Activated T-helper 2 cell treated with anti-CD3 and anti-CD28 coated beads, Interferon-gamma antibody, Interleukin-2, Interleukin-4, amounts not matched to agents 10 μg/mL and 5 μg/mL and 100 μg/mL, durations not matched to agents 14 hours and 24 hours and 36 hours (primary cell): ENCODE results near the gene ACBD7. TPM values are rescaled to one million over a fixed set of nuclear protein-coding genes. Genes with fewer than 3 reads are reported as not detected.

Experiments used
- DNase-seq: peaks from one replicate; pipeline ENCODE4 v3.0.0; 2021; ENCODE audit warnings: low spot score
- H3K27ac Mint-ChIP-seq: one replicate; pipeline ENCODE4 v1.8.0; 2021; ENCODE audit warnings: mixed read lengths
- H3K27me3 Mint-ChIP-seq: one replicate; pipeline ENCODE4 v1.8.0; 2021; ENCODE audit warnings: low read depth, mixed read lengths
- H3K36me3 Mint-ChIP-seq: one replicate; pipeline ENCODE4 v1.8.0; 2021; ENCODE audit warnings: low read depth, mixed read lengths
- H3K4me1 Mint-ChIP-seq: one replicate; pipeline ENCODE4 v1.8.0; 2021; ENCODE audit warnings: low read depth, mixed read lengths
- H3K4me3 Mint-ChIP-seq: one replicate; pipeline ENCODE4 v1.8.0; 2021; ENCODE audit warnings: low read depth, mild to moderate bottlenecking, moderate library complexity, mixed read lengths
- H3K9me3 Mint-ChIP-seq: one replicate; pipeline ENCODE4 v1.8.0; 2021; ENCODE audit warnings: mixed read lengths
- intact Hi-C: fragments of 100-400 bp; cut with micrococcal nuclease; formaldehyde crosslinking; loops from one replicate; pipeline ENCODE4 v1.15.1; 2023
- total RNA-seq: library from RNA; stranded (reverse); gene quantifications from 2 replicates; pipeline ENCODE4 v1.2.3, GENCODE V29; 2022

Gene ACBD7
- total RNA-seq, 1 donor from 2014 or later = 4.8 TPM

GRCh38 chr10:15116225-15116624 is 27.6 kb upstream of the ACBD7 start:
- Mint-ChIP-seq H3K9me3 (no peaks in the 10 kb centered on the region), H3K27ac (no peak overlapping the region), H3K4me1 (peaks cover 18% of the 10 kb centered on the region), H3K4me3 (no peak overlapping the region), H3K36me3 (peaks cover 24% of the 10 kb centered on the region), H3K27me3 (no peaks in the 10 kb centered on the region)
- no peak for DNase-seq
- intact Hi-C loops = no loop called here

GRCh38 chr10:15113766-15114165 is 25.2 kb upstream of the ACBD7 start:
- Mint-ChIP-seq H3K4me1 (peaks cover 11% of the 10 kb centered on the region), H3K36me3 (peaks cover 30% of the 10 kb centered on the region)

DNA sequence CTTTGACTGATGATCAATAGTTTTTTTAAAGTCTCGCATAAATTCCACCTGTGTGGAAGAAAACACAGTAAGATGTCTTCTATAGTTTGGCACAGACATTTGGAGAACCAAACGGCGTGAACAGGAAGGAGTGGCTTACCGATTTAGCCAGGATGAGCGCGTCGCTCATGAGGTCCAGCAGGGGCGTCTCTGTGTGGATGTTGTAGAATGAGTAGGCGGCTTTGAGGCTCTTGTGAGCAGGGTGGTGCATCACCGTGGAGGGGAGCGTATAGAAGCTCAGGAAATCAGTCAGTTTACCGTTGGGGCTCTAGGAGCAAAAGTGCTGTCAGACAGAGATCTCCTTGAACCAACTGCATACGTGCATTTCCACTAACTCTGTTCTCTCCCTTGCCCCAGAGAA is 24.1 kb upstream of the ACBD7 start:
- Mint-ChIP-seq H3K9me3 (no peaks in the 10 kb centered on the region), H3K4me3 (no peak overlapping the region), H3K36me3 (peaks cover 39% of the 10 kb centered on the region), H3K4me1 (peaks cover 10% of the 10 kb centered on the region), H3K27ac (peak overlapping the region; percentile 3), H3K27me3 (no peaks in the 10 kb centered on the region)
- DNase-seq = no peak
- intact Hi-C loops = no loop called here

More at GRCh38 chr10:15113766-15114165, 25.2 kb upstream of the ACBD7 start:
- Mint-ChIP-seq H3K9me3 (no peaks in the 10 kb centered on the region), H3K4me3 (no peak overlapping the region), H3K27ac (no peak overlapping the region), H3K27me3 (no peaks in the 10 kb centered on the region)
- intact Hi-C loops = no loop called here
- no peak for DNase-seq

DNA sequence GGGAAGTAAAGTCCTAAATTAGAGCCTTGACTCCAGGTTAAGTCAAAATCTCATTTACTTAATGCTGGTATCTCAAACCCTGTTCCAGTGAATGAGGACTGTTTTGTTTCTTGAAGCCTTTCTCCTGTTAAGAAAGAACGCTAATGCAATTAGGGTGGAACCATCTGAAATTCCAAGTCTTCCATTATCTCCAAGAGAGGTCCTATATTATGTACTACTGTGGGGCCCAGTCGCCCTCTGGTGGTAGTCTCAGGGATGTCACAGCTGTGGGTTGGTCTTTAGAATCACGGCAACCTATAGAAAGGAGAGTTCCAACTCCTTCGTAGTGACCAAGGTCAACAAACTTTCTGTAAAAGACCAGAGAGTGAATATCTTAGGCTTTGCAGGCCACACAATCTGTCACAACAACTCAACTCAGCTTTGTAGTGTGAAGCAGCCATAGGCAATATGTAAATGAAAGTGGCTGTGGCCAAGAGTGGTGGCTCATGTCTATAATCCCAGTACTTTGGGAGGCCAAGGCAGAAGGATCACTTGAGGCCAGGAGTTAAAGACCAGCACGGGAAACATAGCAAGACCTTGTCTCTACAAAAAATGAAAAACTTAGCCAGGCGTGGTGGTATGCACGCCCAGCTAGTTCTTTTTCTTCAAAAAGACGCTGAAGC is 17.9 kb upstream of the ACBD7 start:
- Mint-ChIP-seq H3K9me3 (no peaks in the 10 kb centered on the region), H3K36me3 (peaks cover 65% of the 10 kb centered on the region)

DNA sequence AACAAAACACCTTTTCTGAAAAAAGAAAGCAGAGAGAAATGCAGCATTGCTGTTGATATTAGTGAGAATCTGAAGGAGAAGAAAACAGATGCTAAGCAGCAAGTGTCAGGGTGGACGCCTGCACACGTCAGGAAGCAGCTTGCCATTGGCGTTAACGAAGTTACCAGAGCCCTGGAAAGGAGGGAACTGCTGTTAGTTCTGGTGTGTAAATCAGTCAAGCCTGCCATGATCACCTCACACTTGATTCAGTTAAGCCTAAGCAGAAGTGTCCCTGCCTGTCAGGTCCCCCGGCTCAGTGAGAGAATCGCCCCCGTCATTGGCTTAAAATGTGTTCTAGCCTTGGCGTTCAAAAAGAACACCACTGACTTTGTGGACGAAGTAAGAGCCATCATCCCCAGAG is 14.9 kb upstream of the ACBD7 start:
- Mint-ChIP-seq H3K27ac (peak overlapping the region; percentile 7), H3K4me1 (peaks cover 22% of the 10 kb centered on the region), H3K27me3 (no peaks in the 10 kb centered on the region), H3K36me3 (peaks cover 69% of the 10 kb centered on the region), H3K4me3 (no peak overlapping the region), H3K9me3 (no peaks in the 10 kb centered on the region)
- DNase-seq = no peak
- intact Hi-C loops = no loop called here

More for the DNA sequence above, 17.9 kb upstream of the ACBD7 start:
- H3K4me3 Mint-ChIP-seq = no peak overlapping the region
- peak overlapping the region; percentile 28 for H3K27ac Mint-ChIP-seq
- no peaks in the 10 kb centered on the region for H3K27me3 Mint-ChIP-seq
- peaks cover 6% of the 10 kb centered on the region for H3K4me1 Mint-ChIP-seq
- intact Hi-C loops = loop anchor here (1.0 kb wide), 1 partner anchor 115 kb away; no protein-coding TSS in a partner anchor
- peak; percentile 48 for DNase-seq

GRCh38 chr10:15099886-15100285 is 11.3 kb upstream of the ACBD7 start:
- Mint-ChIP-seq H3K4me1 (peaks cover 21% of the 10 kb centered on the region), H3K27ac (peak overlapping the region; percentile 55), H3K4me3 (peak overlapping the region; percentile 51)

GRCh38 chr10:15097011-15097812 is 8.6 kb upstream of the ACBD7 start, which contains the start of gene RPP38:
Gene RPP38 (plus strand): TSS chr10:15097355. CDS start chr10:15103315, 5,960 bp downstream.
- H3K4me1 Mint-ChIP-seq = peaks cover 21% of the 10 kb centered on the region
- intact Hi-C loops = loop anchor here (1.0 kb wide), 6 partner anchors 9 to 143 kb away; partner anchors contain the start of genes ACBD7, DCLRE1C and MEIG1

More at GRCh38 chr10:15099886-15100285, 11.3 kb upstream of the ACBD7 start:
- H3K36me3 Mint-ChIP-seq = peaks cover 53% of the 10 kb centered on the region
- H3K9me3 Mint-ChIP-seq = no peaks in the 10 kb centered on the region
- intact Hi-C loops = no loop called here
- no peak for DNase-seq
- H3K27me3 Mint-ChIP-seq = peaks cover 2% of the 10 kb centered on the region

DNA sequence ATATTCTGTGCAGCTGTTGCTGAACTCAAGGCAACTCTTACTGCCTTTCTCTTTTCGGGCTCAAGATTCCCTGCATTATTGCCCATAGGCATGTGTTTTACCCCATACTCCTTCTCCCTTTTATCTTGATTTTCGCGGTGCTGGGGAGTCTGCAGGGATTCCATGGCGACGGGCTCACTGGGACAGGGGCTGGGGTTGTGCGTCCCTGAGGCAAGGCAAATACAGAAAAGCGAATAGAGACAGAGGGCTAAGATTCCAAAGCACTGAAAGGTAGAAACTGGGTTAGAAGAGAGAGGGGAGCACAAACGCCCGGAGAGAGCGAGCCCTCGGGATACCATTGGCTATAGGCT is 8.1 kb upstream of the ACBD7 start:
- peaks cover 21% of the 10 kb centered on the region for H3K4me1 Mint-ChIP-seq
- intact Hi-C loops = loop anchor here (1.0 kb wide), 6 partner anchors 8 to 142 kb away; partner anchors contain the start of genes ACBD7, DCLRE1C and MEIG1
- peaks cover 5% of the 10 kb centered on the region for H3K27me3 Mint-ChIP-seq
- H3K36me3 Mint-ChIP-seq = peaks cover 24% of the 10 kb centered on the region
- peak overlapping the region; percentile 95 for H3K4me3 Mint-ChIP-seq
- H3K9me3 Mint-ChIP-seq = no peaks in the 10 kb centered on the region
- DNase-seq = no peak
- H3K27ac Mint-ChIP-seq = peak overlapping the region; percentile 98

More at GRCh38 chr10:15097011-15097812, 8.6 kb upstream of the ACBD7 start, which contains the start of gene RPP38:
- peak; percentile 91 for DNase-seq
- peak within 1 kb of the TSS; percentile 98 for H3K27ac Mint-ChIP-seq
- no peaks in the 10 kb centered on the region for H3K9me3 Mint-ChIP-seq
- peaks cover 30% of the 10 kb centered on the region for H3K36me3 Mint-ChIP-seq
- H3K27me3 Mint-ChIP-seq = peaks cover 3% of the 10 kb centered on the region
- peak within 1 kb of the TSS; percentile 95 for H3K4me3 Mint-ChIP-seq

GRCh38 chr10:15092855-15093408 is 4.4 kb upstream of the ACBD7 start:
- Mint-ChIP-seq H3K27me3 (peaks cover 9% of the 10 kb centered on the region), H3K4me1 (peaks cover 5% of the 10 kb centered on the region), H3K36me3 (peaks cover 5% of the 10 kb centered on the region), H3K4me3 (no peak overlapping the region), H3K27ac (no peak overlapping the region), H3K9me3 (no peaks in the 10 kb centered on the region)
- intact Hi-C loops = no loop called here
- no peak for DNase-seq

- no peak overlapping the region for H3K27ac Mint-ChIP-seq
- no peaks in the 10 kb centered on the region for H3K9me3 Mint-ChIP-seq
- intact Hi-C loops = no loop called here
- H3K4me3 Mint-ChIP-seq = no peak overlapping the region
- H3K36me3 Mint-ChIP-seq = no peaks in the 10 kb centered on the region
- peaks cover 1% of the 10 kb centered on the region for H3K4me1 Mint-ChIP-seq
- H3K27me3 Mint-ChIP-seq = peaks cover 9% of the 10 kb centered on the region
- DNase-seq = no peak
Observed at GRCh38 chr10:15091418-15091817, 2.8 kb upstream of the ACBD7 start.

- intact Hi-C loops = no loop called here
- Mint-ChIP-seq H3K4me3 (no peak overlapping the region), H3K4me1 (no peaks in the 10 kb centered on the region), H3K27me3 (no peaks in the 10 kb centered on the region), H3K36me3 (no peaks in the 10 kb centered on the region), H3K9me3 (no peaks in the 10 kb centered on the region), H3K27ac (no peak overlapping the region)
- DNase-seq = no peak
Observed at GRCh38 chr10:15084502-15084922, 4.1 kb downstream of the ACBD7 start.

DNA sequence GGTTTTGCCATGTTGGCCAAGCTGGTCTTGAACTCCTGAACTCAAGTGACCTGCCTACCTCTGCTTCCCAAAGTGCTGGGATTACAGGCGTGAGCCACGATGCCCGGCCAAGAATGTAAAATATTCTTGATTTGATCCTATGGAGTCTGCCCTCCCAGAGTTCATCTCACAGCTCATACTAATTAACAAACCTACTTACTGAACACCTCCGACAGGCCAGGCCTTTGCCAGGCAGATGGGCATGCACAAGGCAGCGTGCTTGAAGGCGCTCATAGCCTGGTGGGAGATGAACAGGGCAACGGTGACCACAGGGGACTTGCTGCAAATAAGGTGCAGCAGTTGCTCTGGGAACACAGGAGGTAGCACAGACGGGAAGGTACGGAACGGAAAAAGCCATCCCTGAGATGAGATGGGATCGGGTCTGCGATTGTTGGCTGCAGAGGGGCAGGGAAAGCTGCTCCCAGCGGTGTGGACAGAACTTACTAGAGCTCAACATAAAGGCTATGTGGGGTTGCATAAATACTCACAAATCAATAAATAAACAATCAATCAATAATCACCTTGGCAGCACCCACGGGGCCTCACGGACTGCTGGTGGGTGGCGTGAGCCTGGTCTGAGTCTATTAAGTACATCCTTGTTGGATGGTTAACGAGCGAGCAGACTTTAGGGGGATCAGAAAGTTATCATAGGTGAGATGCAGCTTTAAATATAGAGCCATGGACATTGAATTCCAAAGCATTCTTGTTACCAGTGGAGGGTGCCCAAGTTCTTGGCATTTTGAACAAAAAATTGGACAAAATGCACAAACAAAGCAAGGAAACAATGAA is 4.7 kb downstream of the ACBD7 start:
- intact Hi-C loops = no loop called here
- H3K4me1 Mint-ChIP-seq = no peaks in the 10 kb centered on the region

More for the DNA sequence above, 4.7 kb downstream of the ACBD7 start:
- no peaks in the 10 kb centered on the region for H3K27me3 Mint-ChIP-seq
- H3K36me3 Mint-ChIP-seq = no peaks in the 10 kb centered on the region
- H3K4me3 Mint-ChIP-seq = no peak overlapping the region
- no peaks in the 10 kb centered on the region for H3K9me3 Mint-ChIP-seq
- DNase-seq = no peak
- H3K27ac Mint-ChIP-seq = no peak overlapping the region
